K562 (cell line): Measurements from ENCODE around the gene SLC15A3. TPM values are rescaled to one million over a fixed set of nuclear protein-coding genes. Genes with fewer than 3 reads are reported as not detected.

Source experiments
- CHD7 ChIP-seq: fragments of 200-600 bp; sonication (generic); IDR thresholded peaks from one replicate; pipeline ENCODE4 v1.6.1; 2012; ENCODE audit warnings: mild to moderate bottlenecking, low read depth, low read length, inconsistent platforms
- CREB3L1 ChIP-seq: fragments of 450-650 bp; IDR thresholded peaks from 2 replicates; pipeline ENCODE4 v1.6.1; 2014; ENCODE audit warnings: low read depth, mild to moderate bottlenecking, moderate library complexity, borderline replicate concordance
- MYNN ChIP-seq, 2 experiments: sonication (generic); formaldehyde crosslinking in 1 of 2; IDR thresholded peaks; 2 replicates each; pipeline versions ENCODE4 v1.5.0 to v1.6.1; 2016 to 2020; ENCODE audit warnings: antibody characterized with exemption in 1 of 2, missing genetic modification reagents in 1 of 2
- POLR2B ChIP-seq: fragments of 450-650 bp; IDR thresholded peaks from 2 replicates; pipeline ENCODE4 v1.6.1; 2018; ENCODE audit warnings: low read depth; ENCODE audit not compliant: partially characterized antibody
- RERE ChIP-seq: sonication (generic); formaldehyde crosslinking; IDR thresholded peaks from 2 replicates; pipeline ENCODE4 v1.8.0; 2023; ENCODE audit warnings: missing genetic modification reagents, mild to moderate bottlenecking, borderline replicate concordance
- ZBTB1 ChIP-seq: sonication (generic); formaldehyde crosslinking; IDR thresholded peaks from 2 replicates; pipeline ENCODE4 v1.8.1; 2023; ENCODE audit warnings: missing genetic modification reagents, low read depth, mild to moderate bottlenecking, borderline replicate concordance
- polyA plus RNA-seq, 8 experiments: library from polyadenylated mRNA; depleted of rRNA in 4 of 8; stranded (reverse) in 5 of 8; unstranded in 3 of 8; fragments of >200 nt; fragmentation: Nextera tagmentation in 2 of 8; fragmentation: Illumina TruSeq in 1 of 8; extraction: Ambion mirVana in 2 of 8; extraction: Trizol in 1 of 8; gene quantifications; 2 replicates each; pipeline versions ENCODE4 v1.2.1 to v1.2.3, GENCODE V29; 2011 to 2014; ENCODE audit warnings: inconsistent platforms in 1 of 8, missing spikeins in 1 of 8
- total RNA-seq, 7 experiments: library from RNA; depleted of rRNA in 6 of 7; stranded (reverse); fragments of >200 nt in 6 of 7; fragmentation: Illumina TruSeq in 2 of 7; extraction: Trizol in 2 of 7; gene quantifications; 2 replicates each; pipeline versions ENCODE4 v1.2.1 to v1.2.3, GENCODE V29; 2011 to 2021; ENCODE audit warnings: low replicate concordance in 1 of 7

The SLC15A3 gene
- total and polyA plus RNA-seq, 9 of the 15 experiments (the other 6 are each of a cell fraction or from before 2014, with no cell fraction given) = 0.07 to 0.27 TPM; not detected in 7

GRCh38 chr11:60985991-60986915 is 34.3 kb upstream of the SLC15A3 start (continued):
- TF ChIP-seq RERE (CRISPR knock-in tag) = no peak
- TF ChIP-seq ZBTB1 = no peak
- no peak for TF ChIP-seq CREB3L1
- no peak for TF ChIP-seq CHD7
- no peak for TF ChIP-seq POLR2B
- no peak for TF ChIP-seq MYNN (IDR thresholded peaks at IDR 0.05)
- no peak for TF ChIP-seq MYNN (CRISPR knock-in tag; IDR thresholded peaks at IDR 0.05)
